GM18909 (cell line): ENCODE measurements around the gene TERT.
"Not testable (repeated sequence)": the region's sequence is repeated elsewhere in the genome, so short reads cannot be mapped to it uniquely, and the experiment has no call there.

Source experiments
- ATAC-seq: cut with Tn5 transposase; IDR thresholded peaks from one replicate; pipeline ENCODE4 v1.9.1; 2021; ENCODE audit warnings: mild to moderate bottlenecking; ENCODE audit not compliant: unreplicated experiment, poor library complexity

TERT gene

DNA sequence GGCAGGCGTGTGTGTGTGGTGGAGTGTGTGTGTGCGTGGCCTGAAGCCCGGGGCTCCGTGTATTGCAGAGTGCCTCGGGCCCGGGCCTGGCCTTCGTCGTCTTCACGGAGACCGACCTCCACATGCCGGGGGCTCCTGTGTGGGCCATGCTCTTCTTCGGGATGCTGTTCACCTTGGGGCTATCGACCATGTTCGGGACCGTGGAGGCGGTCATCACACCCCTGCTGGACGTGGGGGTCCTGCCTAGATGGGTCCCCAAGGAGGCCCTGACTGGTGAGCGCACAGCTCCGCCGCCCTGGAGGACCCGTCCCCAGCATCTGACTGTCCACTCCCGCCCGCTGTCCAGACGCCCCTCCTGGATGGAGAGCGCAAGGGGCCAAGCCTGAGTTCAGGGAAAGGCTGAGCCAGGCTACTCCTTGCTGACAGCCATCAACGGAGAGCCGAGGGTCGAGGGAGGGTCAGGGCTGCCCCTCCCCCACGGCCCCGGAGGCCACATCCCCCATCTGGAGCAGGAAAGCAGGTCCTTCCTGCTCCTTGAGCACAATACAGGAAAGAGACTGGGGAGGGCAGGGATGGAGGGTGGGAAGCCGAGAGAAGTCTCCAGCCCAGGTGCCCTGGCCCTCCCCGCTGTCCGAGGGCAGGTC, 51.3 kb downstream of the TERT start:
- no peak for ATAC-seq

DNA sequence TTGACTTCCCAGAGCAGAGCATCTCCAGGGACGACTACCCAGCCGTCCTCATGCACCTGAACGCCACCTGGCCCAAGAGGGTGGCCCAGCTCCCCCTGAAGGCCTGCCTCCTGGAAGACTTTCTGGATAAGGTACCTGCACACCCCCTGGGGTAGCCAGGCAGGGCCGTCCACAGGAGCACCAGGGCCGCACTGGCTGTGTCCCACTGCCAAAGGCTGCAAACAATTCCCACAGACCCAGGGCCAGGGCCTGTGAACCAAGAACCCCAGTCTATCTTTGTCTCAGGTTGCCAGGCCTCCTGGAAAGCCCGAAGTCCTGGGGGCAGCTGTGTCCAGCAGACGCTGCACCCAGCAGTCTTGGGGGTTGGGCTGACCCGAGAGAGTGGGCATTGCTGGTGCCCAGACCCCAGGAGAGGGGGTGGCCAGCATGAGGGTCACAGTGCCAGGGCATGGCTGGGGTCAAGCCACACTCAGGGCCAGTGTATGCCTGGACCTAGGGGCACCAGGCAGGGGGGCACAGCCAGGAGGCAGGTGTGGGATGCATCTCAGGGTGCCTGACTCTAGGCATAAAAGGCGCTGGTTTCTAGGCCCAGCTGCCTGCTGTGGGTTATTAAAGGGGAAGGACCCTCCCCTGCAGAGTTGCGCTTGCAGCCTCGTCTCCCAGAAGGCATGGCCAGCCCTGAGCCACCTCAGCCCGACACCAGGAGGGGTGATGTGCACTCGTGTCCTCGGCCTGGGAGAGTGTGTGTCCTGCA, 52.0 kb downstream of the TERT start:
- no peak for ATAC-seq

DNA sequence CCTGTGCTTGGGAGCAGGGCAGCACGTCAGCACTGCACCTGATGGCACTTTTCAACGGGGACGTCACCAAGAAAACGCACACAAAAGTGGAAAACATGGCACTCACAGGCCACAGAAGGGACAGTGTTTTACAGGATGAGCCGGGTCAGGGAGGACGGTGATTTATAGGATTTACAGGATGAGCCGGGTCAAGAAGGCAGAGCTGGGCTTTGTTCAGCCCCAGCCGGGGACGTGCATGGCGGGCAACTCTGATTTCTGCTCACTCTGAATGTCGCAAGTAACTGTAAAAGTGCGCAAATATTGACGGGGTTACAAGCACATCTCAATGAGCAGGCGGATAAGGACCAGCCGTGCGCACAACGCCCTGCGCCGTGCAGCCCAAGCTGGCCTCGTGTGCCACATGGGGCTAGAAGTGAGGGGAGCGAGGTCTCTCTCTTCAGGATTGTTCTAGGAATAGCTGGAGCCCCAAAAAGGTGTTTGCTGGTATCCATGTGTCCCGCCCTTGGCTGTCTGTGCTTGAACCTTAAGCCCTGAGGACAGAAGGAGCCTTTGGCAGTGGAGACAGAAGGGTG, 53.3 kb downstream of the TERT start:
- ATAC-seq = no peak

DNA sequence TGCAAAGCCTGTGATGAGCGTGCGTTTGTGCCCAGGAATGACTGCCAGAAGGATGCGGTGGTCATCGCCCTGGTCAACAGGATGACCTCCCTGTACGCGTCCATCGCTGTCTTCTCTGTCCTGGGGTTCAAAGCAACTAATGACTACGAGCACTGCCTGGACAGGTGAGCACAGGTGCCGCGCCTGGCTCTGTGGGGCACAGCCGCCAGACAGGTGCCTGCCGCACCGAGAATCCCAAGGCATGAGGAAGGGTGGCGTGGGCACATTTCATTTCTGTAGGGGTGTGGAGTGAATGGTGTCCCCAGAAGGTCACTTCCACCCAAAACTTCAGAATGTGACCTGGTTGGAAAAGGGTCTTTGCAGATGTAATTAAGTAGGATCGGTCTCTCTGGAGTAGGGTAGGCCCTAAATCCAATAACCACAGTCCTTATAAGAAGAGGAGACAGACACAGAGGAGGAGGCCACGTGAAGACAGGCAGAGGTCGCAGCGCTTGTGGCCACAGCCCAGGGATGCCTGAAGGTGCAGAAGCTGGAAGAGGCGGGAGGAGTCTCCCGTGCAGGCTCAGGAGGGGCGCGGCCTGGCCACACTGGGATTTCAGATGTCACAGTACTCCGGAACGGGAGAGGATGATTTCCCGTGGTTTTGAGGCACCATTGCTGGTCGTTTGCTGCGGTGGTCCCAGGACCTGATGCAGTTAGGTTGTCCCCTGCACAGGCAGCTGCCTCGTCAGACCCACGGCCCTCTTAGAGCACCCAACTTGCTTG, 54.2 kb downstream of the TERT start:
- ATAC-seq = no peak

DNA sequence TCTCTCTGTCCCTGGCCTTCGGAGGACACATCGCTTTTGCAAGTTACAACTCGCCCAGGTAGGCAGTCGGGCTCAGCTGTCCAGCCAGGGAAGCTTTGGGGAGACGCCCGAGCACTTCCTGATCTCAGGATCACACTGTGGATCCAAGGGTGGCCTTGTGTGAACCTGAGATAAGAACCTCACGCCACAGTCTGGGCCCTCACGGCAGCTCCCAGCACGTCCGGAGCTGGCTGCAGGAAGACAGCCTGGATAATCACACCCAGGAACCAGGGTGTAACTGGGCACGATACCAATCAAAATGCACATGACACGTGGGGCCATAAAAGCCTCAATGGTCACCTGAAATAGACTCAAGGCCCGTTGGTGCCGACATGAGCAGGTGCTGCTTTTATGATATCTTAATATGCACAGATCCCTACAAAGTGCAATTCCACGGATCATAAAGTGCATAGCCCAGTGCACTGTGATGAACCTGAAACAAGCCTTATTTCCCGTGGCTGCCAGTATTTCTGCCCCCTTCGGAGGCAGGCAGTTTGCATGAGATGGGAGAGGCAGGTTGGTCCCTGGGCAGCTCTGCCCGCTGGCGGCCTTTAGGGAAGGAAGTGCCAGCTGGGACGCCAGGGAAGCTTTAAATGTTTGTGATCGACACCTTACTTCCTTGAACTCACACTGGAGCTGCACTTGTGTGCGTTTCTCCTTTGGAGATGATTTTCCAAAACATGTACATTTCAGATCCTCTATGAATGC, 55.2 kb downstream of the TERT start:
- ATAC-seq = no peak

DNA sequence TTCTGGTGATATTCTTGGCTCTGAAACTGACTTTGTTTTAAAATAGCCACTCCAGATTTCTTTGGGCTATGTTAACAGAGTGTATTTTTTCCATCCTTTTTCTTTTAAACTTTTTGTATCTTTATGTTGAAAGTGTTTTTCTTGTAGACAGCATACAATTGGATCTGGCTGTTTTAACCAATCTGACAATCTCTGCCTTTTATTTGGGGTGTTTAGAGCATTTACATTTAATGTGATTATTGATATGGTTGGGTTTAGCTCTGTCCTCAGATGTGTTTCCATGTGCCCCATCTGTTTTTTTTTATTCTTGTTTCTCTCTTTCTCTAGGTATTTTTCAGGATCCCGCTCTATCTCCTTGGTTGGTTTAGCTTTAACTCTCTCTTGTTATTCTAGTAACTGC, 59.0 kb downstream of the TERT start:
- ATAC-seq = no peak

DNA sequence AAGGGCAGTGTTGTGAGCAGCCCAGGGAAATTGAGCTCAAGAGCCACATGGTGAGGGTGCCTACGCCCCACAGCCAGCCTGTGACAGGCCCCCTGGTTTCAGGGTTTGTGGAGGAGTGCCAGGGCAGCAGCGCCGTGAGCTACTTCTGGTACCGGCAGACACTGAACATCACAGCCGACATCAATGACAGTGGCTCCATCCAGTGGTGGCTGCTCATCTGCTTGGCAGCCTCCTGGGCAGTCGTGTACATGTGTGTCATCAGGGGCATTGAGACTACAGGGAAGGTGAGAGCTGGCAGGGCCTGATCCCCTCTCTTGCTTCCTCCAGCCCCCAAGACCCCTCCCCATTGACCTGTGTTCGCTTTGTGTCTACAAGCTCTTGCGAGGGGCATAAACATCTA, 59.5 kb downstream of the TERT start:
- ATAC-seq = no peak

DNA sequence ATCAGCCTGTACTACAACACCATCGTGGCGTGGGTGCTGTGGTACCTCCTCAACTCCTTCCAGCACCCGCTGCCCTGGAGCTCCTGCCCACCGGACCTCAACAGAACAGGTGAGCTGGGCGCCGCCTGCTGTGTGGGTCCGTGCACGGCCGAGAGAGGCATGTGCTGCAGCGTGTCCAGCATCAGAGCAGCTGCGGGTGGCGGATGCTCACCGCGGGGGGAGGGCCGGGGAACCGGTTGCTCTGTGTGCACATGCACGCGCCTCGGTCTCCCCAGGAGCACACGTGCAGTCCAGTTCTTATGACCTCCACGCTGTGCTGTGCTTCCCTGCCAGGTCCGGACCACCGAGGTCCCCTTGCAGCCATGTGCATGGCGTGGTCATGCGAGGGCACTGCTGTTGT, 62.1 kb downstream of the TERT start:
- ATAC-seq = no peak

DNA sequence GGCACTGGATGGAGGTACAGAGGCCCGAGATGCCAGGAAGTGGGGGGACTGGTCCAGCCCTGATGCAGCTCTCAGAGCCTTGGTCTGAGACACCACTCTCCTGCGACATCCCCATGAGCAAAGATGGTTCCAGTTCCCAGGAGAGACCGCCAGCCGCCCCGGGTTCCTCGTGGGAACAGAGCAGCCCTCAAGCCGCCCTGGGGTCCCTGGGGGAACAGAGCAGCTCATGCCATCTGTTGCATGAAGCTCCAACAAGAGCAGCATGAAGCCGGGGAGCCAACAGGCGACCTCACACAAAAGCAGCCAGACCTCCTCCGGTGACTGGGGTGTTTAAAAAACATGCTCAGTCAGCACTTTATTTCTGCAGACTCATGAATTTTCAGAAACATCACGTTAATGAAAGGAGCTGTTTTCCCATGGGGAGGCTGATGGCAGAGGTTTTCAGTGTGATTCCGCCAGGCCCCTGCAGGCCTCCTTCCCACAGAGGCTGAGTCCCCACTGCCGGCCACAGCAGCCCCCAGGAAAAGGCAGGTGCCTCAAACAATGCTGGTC, 63.4 kb downstream of the TERT start:
- no peak for ATAC-seq

DNA sequence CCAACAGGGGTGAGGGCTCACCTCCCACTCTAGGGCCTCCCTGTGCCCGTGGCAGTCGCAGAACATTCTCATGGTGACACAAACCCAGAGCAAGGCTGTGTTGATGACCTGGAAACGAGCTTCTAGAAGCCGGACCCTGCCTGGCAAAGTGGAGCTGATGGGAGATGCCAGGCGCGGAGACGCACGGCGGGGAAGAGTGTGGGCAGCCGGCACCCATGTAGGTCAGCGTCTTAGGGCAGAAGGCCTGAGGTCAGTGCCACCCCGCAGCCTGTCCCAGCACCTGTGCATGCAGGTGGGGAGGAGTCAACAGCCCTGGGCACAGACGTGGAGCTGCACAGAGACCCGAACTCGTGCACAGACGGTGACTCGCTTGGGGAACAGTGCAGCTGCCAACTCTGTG, 64.3 kb downstream of the TERT start:
- ATAC-seq = no peak

DNA sequence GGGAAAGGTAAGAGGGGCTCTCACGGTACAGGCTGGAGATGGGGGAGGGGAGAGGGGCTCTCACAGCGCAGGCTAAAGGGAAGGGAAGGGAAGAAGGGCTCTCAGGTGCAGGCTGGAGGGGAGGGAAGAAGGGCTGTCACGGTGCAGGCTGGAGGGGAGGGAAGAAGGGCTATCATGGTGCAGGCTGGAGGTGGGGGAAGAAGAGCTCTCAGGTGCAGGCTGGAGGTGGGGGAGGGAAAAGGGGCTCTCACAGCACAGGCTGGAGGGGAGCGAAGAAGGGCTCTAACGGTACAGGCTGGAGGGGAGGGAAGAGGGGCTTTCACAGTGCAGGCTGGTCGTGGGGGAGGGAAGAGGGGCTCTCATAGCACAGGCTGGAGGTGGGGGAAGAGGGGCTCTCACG, 65.0 kb downstream of the TERT start:
- ATAC-seq = no peak

DNA sequence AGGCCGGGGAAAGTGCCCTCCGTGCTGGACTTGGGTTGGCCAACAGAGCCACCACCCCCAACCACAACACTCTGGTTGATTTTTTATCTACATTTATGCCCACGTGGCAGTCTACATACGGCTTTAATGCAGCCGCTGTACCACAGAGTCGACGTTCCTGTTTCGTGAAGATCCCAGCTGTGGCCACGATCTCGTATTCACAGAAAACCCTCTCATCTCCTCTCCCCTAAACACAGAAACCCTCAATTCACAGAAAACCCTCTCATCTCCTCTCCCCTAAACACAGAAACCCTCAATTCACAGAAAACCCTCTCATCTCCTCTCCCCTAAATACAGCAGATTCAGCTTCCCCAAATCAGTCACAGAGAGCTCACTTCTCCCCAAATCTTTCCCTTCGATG, 65.8 kb downstream of the TERT start:
- not testable (repeated sequence) for ATAC-seq

DNA sequence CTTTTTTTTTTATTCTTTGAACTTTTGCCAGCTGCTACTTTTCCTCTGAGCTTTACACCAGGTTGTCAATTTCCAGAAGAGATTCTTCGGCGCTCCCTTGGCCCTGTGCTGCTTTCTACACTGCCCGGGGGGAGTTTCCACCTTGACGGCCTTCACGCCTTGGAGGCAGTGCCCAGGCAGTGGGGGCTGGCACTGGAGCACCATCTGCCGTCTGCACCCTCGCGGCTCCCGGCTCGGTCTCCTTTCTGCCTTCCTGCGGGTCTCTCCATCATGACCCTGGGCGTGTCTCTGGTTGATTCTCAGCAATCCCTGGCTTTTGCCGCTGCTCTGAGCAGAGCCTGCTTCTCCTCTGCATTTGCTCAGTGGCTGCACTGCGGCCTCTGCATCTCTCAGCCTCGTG, 66.7 kb downstream of the TERT start:
- ATAC-seq = no peak

DNA sequence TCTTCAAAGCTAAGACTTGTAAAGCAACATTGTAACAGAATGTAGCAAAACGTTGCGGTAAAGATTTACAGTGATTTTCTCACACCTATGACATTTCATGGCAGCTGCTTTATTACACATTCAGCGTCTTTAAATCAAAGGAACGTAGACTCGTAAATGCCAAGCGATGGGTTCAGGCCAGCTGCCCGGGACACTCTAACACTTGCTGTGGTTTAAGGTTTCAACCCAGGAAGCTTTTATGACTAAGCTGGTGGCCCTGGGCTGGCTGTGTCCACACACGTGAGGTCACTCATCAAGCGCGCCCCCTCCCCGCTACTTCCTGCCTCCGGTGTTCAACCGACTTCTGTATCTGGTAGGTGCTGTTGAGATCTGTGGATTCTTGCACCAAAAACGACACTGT, 67.2 kb downstream of the TERT start:
- no peak for ATAC-seq

DNA sequence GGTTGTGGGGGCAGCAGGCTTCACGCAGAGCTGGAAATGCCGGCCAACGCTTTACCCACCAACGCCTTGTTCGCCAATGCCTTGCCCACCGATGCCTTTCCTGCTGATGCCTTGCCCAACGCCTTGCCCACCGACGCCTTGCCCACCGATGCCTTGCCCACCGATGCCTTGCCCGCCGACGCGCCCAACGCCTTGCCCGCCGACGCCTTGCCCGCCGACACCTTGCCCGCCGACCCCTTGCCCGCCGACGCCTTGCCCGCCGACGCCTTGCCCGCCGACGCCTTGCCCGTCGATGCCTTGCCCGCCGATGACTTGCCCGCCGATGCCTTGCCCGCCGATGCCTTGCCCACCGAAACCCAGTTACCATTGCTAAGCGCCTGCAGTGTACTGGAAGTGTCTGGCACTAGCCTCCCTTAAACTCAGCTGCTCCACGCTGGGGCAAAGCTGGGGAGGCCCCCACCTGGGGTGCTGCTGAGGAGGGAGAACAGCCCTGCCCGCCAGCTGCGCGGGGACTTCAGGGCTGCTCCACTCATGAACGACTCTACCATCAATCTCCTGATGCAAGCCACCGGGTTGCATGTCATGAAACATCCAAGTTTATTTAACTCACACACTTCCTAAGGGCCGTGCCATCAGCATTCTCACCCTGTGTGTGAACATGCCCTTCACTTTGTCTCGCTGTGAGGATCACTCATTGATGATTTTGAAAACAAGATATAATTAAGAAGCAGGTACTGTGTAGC, 67.9 kb downstream of the TERT start:
- ATAC-seq = no peak

DNA sequence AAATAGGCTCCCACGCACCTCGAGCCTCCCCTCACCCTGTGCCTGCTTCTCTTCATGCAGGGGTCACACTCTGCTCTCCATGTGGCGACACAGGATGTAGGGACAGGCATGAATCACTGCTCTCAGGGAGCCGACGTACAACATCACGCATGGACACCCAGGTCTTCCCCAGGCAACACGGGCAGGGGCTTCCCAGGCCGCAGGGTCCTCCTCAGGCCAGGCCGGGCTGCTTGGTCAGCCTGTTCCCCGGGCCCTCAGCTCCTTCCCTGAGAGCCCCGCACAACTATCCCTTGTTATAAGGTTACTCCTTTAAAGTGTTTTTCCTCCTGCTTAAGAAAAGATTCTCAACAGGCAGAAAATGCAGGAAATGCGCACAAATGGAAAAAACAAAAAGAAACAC, 68.6 kb downstream of the TERT start:
- ATAC-seq = no peak

DNA sequence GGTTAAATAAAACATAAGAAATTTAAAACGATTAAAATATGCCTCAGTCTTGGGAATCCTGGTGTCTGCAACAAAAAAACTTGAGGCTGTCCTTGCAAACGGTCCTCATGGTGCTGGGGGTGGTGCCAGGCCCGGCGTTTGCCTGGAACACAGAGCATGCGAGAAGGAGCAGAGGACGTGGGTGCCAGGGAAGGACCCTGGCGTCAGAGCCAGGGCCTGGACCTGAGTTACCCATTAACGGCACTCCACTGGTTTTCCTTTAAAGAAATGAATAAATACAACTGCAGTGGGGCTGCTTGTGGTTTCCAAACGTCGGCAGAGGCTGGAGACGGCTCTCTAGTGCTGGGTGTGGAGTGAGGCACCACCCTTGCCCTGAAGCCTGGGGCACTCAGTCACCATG, 69.8 kb downstream of the TERT start, which contains the start of gene SLC6A18:
Gene SLC6A18, plus strand, starts transcription at position 301 of the 400 bp plus-strand sequence. Its CDS starts 97 bp downstream, at position 398.
- no peak for ATAC-seq

DNA sequence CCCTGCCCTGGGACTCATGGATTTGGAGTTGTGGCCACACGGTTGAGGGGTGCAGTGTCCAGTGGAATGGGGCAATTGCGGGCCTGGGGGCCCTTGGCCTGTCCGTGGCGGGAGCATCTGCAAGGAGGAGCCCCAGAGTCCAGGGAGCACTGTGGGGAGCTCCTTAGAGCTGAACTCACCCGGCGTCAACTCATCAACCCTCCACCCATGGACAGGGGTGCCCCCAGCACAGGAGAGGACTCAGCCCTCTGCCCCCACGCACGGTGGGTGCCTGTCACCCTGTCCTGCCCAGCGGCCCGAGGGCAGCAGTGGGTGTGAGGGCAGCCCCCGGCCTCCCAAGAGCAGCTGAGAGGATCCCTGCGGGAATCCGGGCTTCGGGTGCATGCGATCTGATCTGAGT, 70.2 kb downstream of the TERT start:
- ATAC-seq = no peak

DNA sequence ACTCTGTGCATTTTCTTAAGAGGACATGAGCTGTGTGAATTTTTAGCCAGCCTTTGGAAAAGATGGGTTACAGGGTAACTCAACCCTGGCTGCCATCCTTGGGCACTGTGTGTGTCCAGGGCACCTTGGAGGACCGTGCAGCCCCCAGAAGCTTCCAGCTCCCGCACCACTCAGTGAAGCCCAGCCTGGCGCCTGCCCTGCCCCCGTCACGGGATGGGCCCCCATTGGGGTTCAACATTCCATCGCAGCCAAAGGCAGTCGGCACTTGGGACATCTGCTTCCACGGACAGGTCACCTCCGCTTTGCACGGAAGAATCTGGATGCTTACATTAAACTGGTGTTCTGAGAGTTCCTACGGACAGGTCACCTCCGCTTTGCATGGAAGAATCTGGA, 71.6 kb downstream of the TERT start:
- no peak for ATAC-seq
